SU-DHL-6 (cell line): ENCODE data around the gene ACOX2.

Experiments
- EZH2phosphoT487 ChIP-seq: fragments of 200-600 bp; sonication (generic), shearing (Covaris generic); conservative IDR thresholded peaks from 2 replicates; pipeline ENCODE4 v1.6.1; 2018; ENCODE audit warnings: mild to moderate bottlenecking, antibody characterized with exemption, low read length, moderate library complexity, mixed read lengths
- TF ChIP-seq, protein P1 (sequence below): fragments of 200-600 bp; sonication (generic); IDR thresholded peaks from one replicate; pipeline ENCODE4 v1.5.1; 2017; ENCODE audit warnings: antibody characterized with exemption, mild to moderate bottlenecking, low read length, moderate library complexity; ENCODE audit not compliant: insufficient read depth, poor library complexity, severe bottlenecking

DNA sequence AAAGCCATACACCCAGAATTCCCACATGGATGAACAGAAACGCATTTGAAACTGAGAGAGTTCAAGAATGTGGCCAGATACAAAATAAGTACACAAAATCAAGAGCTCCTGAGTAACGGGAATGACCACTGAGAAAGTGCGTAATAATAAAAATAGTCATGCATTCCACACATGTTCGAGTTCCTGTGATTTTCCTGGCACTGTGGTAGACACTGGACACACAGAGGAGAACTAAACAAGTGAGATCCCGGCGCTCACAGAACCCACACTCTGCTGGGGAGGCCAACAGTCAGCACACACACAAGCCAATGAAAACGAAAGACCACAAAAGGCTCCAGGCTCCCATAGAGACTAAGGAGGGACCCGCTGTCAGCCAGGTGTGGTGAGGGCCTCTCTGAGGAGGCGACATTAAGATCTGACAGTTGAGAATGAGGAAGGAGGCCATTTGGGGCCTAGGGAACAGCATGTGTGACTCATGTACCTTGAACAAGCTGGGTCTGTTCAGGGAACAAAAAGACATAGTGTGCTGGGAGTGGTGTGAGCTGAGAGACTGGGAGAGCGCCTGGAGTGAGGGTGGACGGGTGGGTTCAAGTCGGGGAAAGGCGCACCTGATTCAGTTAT is 35.1 kb upstream of the ACOX2 start:
- TF ChIP-seq, protein P1, sequence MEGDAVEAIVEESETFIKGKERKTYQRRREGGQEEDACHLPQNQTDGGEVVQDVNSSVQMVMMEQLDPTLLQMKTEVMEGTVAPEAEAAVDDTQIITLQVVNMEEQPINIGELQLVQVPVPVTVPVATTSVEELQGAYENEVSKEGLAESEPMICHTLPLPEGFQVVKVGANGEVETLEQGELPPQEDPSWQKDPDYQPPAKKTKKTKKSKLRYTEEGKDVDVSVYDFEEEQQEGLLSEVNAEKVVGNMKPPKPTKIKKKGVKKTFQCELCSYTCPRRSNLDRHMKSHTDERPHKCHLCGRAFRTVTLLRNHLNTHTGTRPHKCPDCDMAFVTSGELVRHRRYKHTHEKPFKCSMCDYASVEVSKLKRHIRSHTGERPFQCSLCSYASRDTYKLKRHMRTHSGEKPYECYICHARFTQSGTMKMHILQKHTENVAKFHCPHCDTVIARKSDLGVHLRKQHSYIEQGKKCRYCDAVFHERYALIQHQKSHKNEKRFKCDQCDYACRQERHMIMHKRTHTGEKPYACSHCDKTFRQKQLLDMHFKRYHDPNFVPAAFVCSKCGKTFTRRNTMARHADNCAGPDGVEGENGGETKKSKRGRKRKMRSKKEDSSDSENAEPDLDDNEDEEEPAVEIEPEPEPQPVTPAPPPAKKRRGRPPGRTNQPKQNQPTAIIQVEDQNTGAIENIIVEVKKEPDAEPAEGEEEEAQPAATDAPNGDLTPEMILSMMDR = no peak
- TF ChIP-seq EZH2phosphoT487 = no peak
